Measurements from ENCODE around the gene VWA5B1.

VWA5B1 gene

GRCh38 chr1:20322825-20323612, 32.3 kb downstream of the VWA5B1 start:
- FAIRE-seq, result no peak

- no peak for FAIRE-seq
Observed at GRCh38 chr1:20323613-20323920, 32.9 kb downstream of the VWA5B1 start.

- no peak for FAIRE-seq
Observed at GRCh38 chr1:20324704-20325406, 34.2 kb downstream of the VWA5B1 start.

- no peak for FAIRE-seq
Observed at GRCh38 chr1:20325407-20325843, 34.8 kb downstream of the VWA5B1 start.

- no peak for FAIRE-seq
Observed at GRCh38 chr1:20325844-20326420, 35.3 kb downstream of the VWA5B1 start.

GRCh38 chr1:20327467-20327866, 36.8 kb downstream of the VWA5B1 start:
- FAIRE-seq, result no peak

GRCh38 chr1:20328201-20328600, 37.5 kb downstream of the VWA5B1 start:
- no peak for FAIRE-seq

- no peak for FAIRE-seq
Observed at GRCh38 chr1:20329793-20330542, 39.3 kb downstream of the VWA5B1 start.

GRCh38 chr1:20334103-20334502, 43.4 kb downstream of the VWA5B1 start:
- no peak for FAIRE-seq

- no peak for FAIRE-seq
Observed at GRCh38 chr1:20336105-20336605, 45.5 kb downstream of the VWA5B1 start.

GRCh38 chr1:20337581-20337980, 46.9 kb downstream of the VWA5B1 start:
- no peak for FAIRE-seq

GRCh38 chr1:20339811-20340457, 49.3 kb downstream of the VWA5B1 start:
- FAIRE-seq, result no peak

GRCh38 chr1:20342294-20343148, 51.8 kb downstream of the VWA5B1 start:
- no peak for FAIRE-seq

GRCh38 chr1:20343149-20343937, 52.7 kb downstream of the VWA5B1 start:
- no peak for FAIRE-seq

GRCh38 chr1:20343938-20344302, 53.2 kb downstream of the VWA5B1 start:
- FAIRE-seq, result no peak

GRCh38 chr1:20344738-20345137, 54.1 kb downstream of the VWA5B1 start:
- no peak for FAIRE-seq

GRCh38 chr1:20345419-20345818, 54.7 kb downstream of the VWA5B1 start:
- no peak for FAIRE-seq

- FAIRE-seq, result no peak
Observed at GRCh38 chr1:20346433-20346832, 55.8 kb downstream of the VWA5B1 start.

- FAIRE-seq, result no peak
Observed at GRCh38 chr1:20347699-20348098, 57.0 kb downstream of the VWA5B1 start.

- no peak for FAIRE-seq
Observed at GRCh38 chr1:20348326-20348915, 57.7 kb downstream of the VWA5B1 start.

Data from colon (tissue), 2 donors.